NCI-H510A treated with DMSO at 0.1 percent for 48 hours (cell line): Measurements from ENCODE around the gene RNF220.

Experiments
- DNase-seq: peaks from one replicate; lab custom pipeline; 2025; lab: John Stamatoyannopoulos, UW

The RNF220 gene

DNA sequence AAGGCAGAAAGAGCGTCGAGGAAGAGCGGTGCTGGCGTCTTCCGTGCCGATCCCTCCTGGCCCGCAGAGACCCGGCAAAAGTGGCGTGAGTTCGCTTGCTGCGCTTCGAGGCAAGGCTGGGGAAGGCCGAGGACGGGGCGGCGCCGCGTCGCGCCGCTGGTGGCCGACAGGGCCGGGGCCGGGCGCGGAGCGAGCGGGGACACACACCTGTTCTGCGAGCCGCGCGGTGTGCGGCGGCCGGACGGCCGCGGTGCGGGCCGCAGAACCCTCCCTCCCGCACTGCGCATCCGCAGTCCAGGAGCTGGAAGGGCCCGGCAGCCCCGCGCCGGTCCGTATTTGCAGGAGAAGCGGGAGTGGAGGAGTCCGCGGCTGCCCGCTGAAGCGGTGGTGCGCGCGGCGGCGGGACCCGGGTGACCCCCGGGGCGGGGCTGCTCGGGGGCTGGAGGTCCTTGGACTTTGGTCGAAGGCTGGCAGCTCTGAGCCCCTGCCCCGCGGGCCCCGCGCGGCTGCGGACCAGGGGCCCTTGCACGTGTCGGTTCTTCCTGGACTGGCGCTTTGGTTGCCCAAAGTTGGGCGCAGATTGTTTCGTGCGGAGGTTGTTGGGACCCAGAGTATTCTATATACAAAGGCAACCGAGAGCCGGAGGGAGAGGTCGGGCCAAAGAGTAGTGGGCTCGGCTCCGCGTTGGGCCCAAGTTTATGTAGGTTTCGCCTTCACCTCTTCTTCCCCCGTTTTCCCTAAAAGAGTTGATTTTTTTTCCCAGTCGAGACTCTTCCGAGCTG is 2.6 kb downstream of the RNF220 start:
- DNase-seq, result peak; percentile 72

GRCh38 chr1:44408212-44408582 is 3.1 kb downstream of the RNF220 start:
- peak; percentile 92 for DNase-seq

GRCh38 chr1:44408632-44409602 is 3.9 kb downstream of the RNF220 start:
- DNase-seq, result peak; percentile 97

GRCh38 chr1:44409757-44410156 is 4.7 kb downstream of the RNF220 start:
- no peak for DNase-seq

- no peak for DNase-seq
Observed at GRCh38 chr1:44411861-44412260, 6.8 kb downstream of the RNF220 start.

GRCh38 chr1:44412601-44413000 is 7.5 kb downstream of the RNF220 start:
- no peak for DNase-seq

GRCh38 chr1:44413740-44414139 is 8.7 kb downstream of the RNF220 start:
- no peak for DNase-seq

DNA sequence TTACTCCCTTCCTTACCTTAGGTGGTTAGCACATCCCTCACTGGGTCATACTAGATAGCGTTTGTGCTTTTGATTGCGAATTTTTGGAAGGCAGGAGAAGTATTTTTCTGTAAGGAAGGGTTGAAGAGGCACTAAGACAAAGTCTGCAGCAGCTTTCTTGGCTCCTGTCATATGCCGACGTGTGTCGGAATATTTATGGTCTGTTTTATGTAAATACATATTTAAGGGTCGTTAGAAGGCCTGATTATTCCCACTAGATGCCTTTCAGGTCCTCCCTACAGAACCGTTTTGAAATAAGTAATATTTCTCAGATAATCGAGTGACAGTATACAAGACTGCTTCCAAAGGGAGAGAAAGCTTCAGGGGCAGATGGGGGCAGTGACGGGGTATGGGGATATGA is 10.0 kb downstream of the RNF220 start:
- DNase-seq, result no peak

- DNase-seq, result no peak
Observed at GRCh38 chr1:44416408-44416807, 11.4 kb downstream of the RNF220 start.

DNA sequence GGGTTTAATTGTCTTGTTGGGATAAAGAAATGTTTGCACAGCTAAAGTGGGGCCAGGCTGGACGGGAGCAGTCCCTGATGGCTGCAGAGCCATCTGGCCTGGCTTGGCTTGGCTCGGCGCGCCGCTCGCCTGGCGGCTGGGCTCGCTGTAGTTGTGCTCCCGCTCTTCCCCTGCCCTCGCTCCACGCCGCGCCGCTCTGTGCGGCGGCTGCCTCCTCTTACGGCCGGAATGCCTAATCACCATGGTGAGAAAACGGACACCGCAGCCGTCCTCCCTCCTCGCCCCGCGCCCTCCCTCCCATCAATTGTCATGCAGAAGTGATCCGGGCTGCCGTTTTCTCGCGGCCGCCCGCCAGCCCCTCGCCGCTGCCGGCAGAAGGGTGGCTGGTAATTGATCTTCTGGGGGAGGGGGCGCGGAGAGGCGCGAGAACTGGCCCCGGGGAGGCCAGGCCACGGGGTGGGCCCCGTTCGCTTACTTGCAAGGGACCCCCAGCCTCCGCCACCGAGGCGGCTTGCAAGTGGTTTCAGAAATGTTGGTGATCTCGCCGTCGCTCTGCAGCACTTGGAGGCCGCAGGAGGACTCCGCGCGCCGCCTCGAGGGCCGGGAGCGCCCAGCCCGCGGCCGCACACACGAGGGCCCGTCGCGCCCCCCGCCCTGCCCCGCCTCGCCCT is 12.4 kb downstream of the RNF220 start:
- peak; percentile 99 for DNase-seq

GRCh38 chr1:44418022-44418673 is 13.1 kb downstream of the RNF220 start:
- DNase-seq, result no peak

DNA sequence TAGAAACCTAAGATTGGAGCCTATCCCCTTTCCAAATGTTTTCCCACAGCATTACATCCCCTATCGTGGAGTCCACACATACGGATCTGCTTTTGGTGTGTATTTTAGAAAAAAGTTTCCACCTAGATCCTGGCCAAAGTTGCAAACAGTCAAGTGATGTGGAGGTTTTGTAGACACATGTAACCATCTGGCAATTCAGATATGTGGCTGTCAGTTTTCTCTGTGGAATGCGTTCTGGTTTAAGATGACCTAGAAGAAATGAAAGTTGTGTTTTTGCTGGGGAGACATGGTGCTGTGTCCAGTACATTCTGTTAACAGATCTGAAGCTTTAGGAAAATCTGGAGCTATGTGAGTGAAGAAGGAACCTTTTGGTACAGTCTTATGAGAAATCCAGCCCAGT is 14.8 kb downstream of the RNF220 start:
- no peak for DNase-seq

DNA sequence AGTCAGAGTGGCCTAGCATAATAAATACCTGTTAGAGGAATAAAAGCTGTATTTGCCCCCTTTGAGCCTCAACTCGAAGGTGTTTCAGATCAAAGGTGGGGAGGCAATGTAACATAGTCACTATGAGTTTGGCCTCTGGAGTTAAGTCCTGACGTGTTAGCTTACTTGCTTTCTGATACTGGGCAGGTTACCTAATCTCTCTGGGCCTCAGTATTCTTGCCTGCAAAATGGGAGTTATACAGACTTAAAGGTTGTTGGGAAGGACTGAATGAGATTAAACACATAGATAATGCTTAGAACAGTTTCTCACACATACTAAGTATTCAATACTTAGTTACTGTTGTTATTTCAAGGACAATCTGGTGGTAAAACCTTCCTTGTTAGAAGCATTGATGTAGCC is 15.5 kb downstream of the RNF220 start:
- no peak for DNase-seq

GRCh38 chr1:44421446-44421884 is 16.4 kb downstream of the RNF220 start:
- DNase-seq, result no peak

DNA sequence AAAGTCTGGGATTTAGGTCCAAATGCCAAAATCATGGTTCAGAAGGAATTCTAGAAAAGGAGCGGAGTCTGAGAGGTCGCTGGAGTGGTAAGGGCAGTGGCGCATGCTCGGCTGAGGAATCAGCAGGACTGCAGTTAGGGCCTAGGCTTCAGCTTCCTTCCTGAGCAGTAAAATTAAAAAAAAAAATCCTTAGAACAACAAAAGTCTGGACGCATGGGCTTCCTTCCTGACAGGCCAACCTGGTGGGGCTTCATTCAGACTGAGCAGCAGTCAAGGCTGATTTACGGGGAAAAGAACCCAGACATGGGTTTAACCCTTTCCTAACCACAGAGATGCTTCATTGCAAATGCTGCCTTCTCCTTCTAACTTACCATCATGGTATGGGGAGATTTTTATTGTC is 17.1 kb downstream of the RNF220 start:
- no peak for DNase-seq

DNA sequence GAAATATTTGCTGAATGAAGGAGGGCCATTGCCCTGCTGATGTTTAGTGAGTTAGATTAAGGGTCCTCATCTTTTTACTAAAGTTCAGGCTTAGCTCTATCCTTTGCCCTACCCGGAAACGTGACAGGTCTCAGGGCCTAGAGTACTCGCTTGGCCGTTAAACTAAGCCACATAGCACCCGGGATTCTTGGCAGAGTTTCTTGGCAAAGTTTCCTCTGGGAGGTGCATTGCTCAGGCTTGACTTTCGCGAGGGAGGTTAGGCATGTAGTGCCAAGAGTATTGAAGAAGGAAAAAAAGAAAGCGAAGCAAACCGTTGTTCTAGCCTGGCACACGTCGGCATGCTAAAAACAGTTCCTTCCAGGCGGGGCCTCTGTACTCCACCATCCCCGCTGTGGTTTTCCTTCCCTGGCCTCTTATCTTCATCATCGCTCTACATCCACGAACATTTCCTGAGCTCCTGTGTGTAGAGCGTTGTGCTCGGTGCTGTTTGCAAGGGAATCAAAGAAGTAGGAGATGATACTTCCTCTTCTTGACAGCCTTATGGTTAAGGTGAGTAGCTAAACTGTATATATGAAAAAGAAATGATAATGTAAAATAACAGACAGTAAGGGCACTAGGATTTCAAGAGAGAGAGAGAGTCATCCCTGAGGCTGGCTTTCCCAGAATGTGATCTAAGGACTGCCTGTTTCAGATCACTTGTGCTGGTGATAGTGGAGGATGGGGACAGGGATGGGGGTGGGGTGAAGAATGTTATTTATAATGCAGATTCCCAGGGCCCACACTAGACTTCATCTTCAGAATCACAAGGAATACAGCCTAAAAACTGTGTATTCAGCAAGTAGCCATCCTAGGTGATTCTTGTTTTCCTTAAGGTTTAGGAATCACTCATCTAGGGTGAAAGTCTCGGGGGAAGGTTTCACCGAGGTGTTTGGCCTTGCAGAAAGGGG is 18.8 kb downstream of the RNF220 start:
- DNase-seq, result no peak

GRCh38 chr1:44424747-44425146 is 19.7 kb downstream of the RNF220 start:
- no peak for DNase-seq

GRCh38 chr1:44425341-44426082 is 20.5 kb downstream of the RNF220 start:
- DNase-seq, result peak; percentile 79

GRCh38 chr1:44431861-44432260 is 26.8 kb downstream of the RNF220 start:
- DNase-seq, result no peak

GRCh38 chr1:44433209-44433608 is 28.2 kb downstream of the RNF220 start:
- no peak for DNase-seq
